Adrenal gland (tissue), 5 donors: ENCODE results near the gene TCF4.

Experiments used
- CTCF ChIP-seq, 6 experiments: fragments of 450-650 bp in 4 of 6; fragments of 200-600 bp in 2 of 6; sonication (generic) in 1 of 6; IDR thresholded peaks; 1 replicate in 5 of 6; 2 replicates in 1 of 6; pipeline versions ENCODE4 v1.5.1 to v1.8.0; 2016 to 2021; ENCODE audit warnings: antibody characterized with exemption in 6 of 6, mild to moderate bottlenecking in 2 of 6, moderate library complexity in 1 of 6
- POLR2A ChIP-seq, 2 donors: fragments of 450-650 bp; IDR thresholded peaks; one replicate each; pipeline ENCODE4 v1.6.1; 2017; ENCODE audit warnings: antibody characterized with exemption in 2 of 2, mild to moderate bottlenecking in 2 of 2, moderate library complexity in 1 of 2
- donor health status: DM: no; HTN: no; CAD: no.

GRCh38 chr18:55189972-55190371, 398.0 kb downstream of the TCF4 start:
- TF ChIP-seq CTCF (IDR thresholded peaks at IDR 0.05): no peak
- TF ChIP-seq POLR2A (IDR thresholded peaks at IDR 0.05): no peak
